Neutrophil (primary cell): Measurements from ENCODE around the gene CXorf65.

ENCODE experiments used
- H3K27ac ChIP-seq: fragments of 200-600 bp; sonication (generic); 2 replicates; pipeline ENCODE4 v1.5.1; 2016; ENCODE audit warnings: mild to moderate bottlenecking, moderate library complexity
- H3K27me3 ChIP-seq: fragments of 200-600 bp; sonication (generic); 2 replicates; pipeline ENCODE4 v1.6.0; 2016; ENCODE audit warnings: mild to moderate bottlenecking
- H3K36me3 ChIP-seq: fragments of 200-600 bp; sonication (generic); 2 replicates; pipeline ENCODE4 v1.5.1; 2017
- H3K4me1 ChIP-seq, 2 experiments: fragments of 200-600 bp in 1 of 2; sonication (generic) in 1 of 2; 1 replicate in 1 of 2; 2 replicates in 1 of 2; pipeline versions ENCODE4 v1.5.1 to v1.6.1; 2013 to 2016; ENCODE audit warnings: low read depth in 1 of 2, low read length in 1 of 2, mild to moderate bottlenecking in 1 of 2, moderate library complexity in 1 of 2; ENCODE audit not compliant: control insufficient read depth in 1 of 2, insufficient read depth in 1 of 2
- H3K4me3 ChIP-seq, 2 experiments: fragments of 200-600 bp in 1 of 2; sonication (generic) in 1 of 2; 1 replicate in 1 of 2; 2 replicates in 1 of 2; pipeline ENCODE4 v1.5.1; 2013 to 2016; ENCODE audit warnings: low read depth in 1 of 2, low read length in 1 of 2, mild to moderate bottlenecking in 1 of 2, moderate library complexity in 1 of 2
- H3K9me3 ChIP-seq: fragments of 200-600 bp; sonication (generic); 2 replicates; pipeline ENCODE4 v1.5.1; 2016
- CTCF ChIP-seq: fragments of 200-600 bp; sonication (generic); IDR thresholded peaks from 2 replicates; pipeline ENCODE4 v1.5.1; 2016; ENCODE audit warnings: antibody characterized with exemption

The CXorf65 gene

DNA sequence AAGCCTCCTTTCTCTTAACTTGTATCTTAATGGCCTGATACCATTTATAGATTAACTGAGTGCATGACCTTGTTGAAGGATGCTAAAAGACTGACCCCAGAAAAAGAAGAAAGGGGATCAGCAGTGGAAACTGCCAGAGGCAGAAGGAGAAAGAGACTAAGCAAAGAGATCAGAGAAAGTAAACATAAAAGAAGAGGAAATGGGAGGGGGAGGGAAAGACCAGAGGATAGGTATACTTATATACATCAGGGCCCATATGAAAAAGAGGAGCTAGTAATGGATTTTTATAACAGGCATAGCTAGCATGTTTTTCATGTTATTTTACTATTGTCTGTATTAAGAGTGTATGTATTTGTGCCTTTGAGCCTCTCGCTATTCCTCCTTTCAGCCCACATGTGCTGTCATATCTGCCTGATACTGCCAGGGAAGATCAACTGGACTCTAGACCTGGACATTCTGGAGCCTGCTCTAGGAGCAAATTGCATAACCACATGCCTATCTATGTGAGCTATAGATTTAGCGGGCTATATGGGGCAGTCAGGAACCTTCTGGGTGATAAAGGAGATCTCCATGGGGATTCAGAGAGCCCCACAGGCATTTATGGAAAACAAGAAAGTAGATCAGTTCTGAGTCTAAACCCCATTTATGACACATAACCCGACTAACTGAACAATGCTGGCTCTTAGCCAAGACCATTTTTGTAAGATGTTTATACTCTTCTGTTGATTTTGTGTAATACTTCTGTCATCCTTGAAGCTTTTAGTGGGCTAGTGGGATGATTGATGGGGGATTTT is 25.0 kb downstream of the CXorf65 start:
- no peaks in the 10 kb centered on the region for H3K27me3 ChIP-seq
- H3K4me3 ChIP-seq = no peak overlapping the region
- TF ChIP-seq CTCF = no peak
- no peaks in the 10 kb centered on the region for H3K9me3 ChIP-seq
- no peak overlapping the region for H3K27ac ChIP-seq
- no peaks in the 10 kb centered on the region for H3K36me3 ChIP-seq
- no peaks in the 10 kb centered on the region for H3K4me1 ChIP-seq

DNA sequence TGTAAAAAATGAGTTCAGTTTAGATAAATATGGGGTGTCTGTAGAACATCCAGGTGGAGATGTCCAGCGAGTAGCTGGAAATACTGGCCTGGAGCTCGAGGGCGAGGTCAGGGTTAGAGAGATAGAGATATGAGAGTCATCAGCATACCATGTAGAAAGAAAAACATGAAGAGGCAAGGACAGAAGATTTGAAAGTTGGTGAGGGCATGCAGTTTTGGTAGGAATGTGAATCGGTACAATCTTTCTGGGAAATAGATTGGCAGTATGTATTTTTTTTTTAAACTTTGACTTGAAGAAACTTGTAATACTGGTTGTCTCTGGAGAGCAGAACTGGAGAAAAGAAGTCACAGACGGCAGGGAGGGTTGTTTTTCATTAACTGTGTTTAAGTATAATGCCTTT is 36.0 kb downstream of the CXorf65 start:
- Histone ChIP-seq H3K36me3 (no peaks in the 10 kb centered on the region), H3K27ac (no peak overlapping the region), H3K9me3 (no peaks in the 10 kb centered on the region), H3K4me3 (no peak overlapping the region), H3K27me3 (no peaks in the 10 kb centered on the region), H3K4me1 (peaks cover 36 to 41% of the 10 kb centered on the region in 2 experiments)
- TF ChIP-seq CTCF = no peak

DNA sequence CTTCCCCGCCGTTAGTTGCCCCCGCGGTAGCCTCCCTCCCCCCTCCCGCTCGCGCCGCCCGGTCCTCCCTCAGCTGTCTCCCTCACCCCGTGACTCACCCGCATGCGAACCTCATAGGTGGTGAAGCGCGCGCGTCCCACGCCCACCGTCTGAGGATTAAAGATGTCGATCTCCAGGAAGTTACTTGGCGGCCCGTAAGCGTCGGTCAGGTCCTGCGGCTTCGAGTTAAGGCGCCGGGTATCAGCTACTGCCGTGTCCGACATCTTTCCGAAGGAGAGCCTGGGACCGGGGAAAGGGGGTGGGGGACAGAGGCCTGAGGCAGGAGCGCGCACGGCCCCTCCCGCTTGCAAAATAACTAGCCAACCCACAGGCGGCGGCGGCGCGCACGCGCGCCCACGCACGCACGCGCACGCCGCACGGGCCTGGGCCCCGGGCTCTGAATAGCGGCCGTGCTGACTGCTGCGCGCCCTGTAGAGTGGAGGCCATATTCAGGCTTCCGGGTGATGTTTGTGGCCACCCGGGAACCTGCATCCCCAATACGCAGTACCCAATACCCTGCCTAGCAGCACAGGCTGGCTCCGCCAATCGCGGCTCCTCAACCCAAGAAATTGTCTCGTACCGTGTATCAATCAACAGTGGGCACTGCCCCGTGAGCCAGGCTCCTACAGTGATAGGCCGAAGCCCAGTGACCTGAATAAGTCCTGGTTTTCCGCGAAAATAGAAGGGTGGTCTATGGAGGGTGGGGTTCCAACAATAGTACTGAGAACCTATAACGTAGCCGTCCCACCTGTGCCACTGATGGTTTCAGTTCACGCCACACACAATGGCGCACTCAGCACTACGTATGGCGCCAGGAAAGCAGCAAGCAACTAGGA is 38.3 kb downstream of the CXorf65 start, which contains the start of gene SNX12:
TSS of gene SNX12 (minus strand) at position 291 of the 875 bp plus-strand sequence. CDS start at position 263, 28 bp downstream.
- Histone ChIP-seq H3K9me3 (no peaks in the 10 kb centered on the region), H3K36me3 (no peaks in the 10 kb centered on the region), H3K4me1 (peaks cover 30 to 35% of the 10 kb centered on the region in 2 experiments), H3K4me3 (peak within 1 kb of the TSS; percentile 65 to 76), H3K27ac (peak within 1 kb of the TSS; percentile 93), H3K27me3 (no peaks in the 10 kb centered on the region)
- no peak for TF ChIP-seq CTCF

DNA sequence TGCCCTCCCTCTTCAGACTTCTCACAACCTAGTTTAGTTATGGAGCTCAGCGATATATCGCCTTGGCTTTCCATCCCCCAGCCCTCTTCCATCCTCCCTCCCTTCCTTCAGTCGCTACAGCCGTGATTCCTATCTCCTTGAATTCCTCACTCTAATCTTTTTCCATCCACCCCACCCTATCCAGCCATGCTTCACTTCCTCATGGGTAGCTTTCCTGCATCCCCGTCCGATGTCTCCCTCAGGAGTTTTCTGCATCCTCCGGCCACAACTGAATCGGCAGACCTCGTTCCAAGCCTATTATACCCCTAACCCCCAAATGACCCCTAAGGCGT is 38.9 kb downstream of the CXorf65 start:
- Histone ChIP-seq H3K36me3 (no peaks in the 10 kb centered on the region), H3K27me3 (no peaks in the 10 kb centered on the region), H3K27ac (peak overlapping the region; percentile 93), H3K4me3 (peak overlapping the region; percentile 65 to 76), H3K4me1 (peaks cover 24 to 29% of the 10 kb centered on the region in 2 experiments), H3K9me3 (no peaks in the 10 kb centered on the region)
- TF ChIP-seq CTCF = no peak

- no peaks in the 10 kb centered on the region for H3K9me3 ChIP-seq
- no peaks in the 10 kb centered on the region for H3K27me3 ChIP-seq
- H3K4me1 ChIP-seq = peaks cover 19 to 24% of the 10 kb centered on the region in 2 experiments
- peak overlapping the region; percentile 93 for H3K27ac ChIP-seq
- peak overlapping the region; percentile 65 to 76 for H3K4me3 ChIP-seq
- peaks cover 3% of the 10 kb centered on the region for H3K36me3 ChIP-seq
- TF ChIP-seq CTCF = no peak
These were observed 39.5 kb downstream of the CXorf65 start for GRCh38 chrX:71067089-71067488.
